Endodermal cell (in vitro differentiated cells): ENCODE data around the gene NPEPL1. TPM values are rescaled to one million over a fixed set of nuclear protein-coding genes. Genes with fewer than 3 reads are reported as not detected.

Experiments used
- DNase-seq: peaks from one replicate; pipeline ENCODE4 v3.0.0-alpha.2; 2017
- H3K27ac ChIP-seq: 2 replicates; pipeline ENCODE4 v1.5.1; 2013; ENCODE audit warnings: mild to moderate bottlenecking, low read depth, low read length, moderate library complexity
- H3K27me3 ChIP-seq: 2 replicates; pipeline ENCODE4 v1.6.1; 2013; ENCODE audit warnings: mild to moderate bottlenecking, low read length, moderate library complexity; ENCODE audit not compliant: insufficient read depth, control insufficient read depth, poor library complexity, severe bottlenecking
- H3K36me3 ChIP-seq: 2 replicates; pipeline ENCODE4 v1.7.0; 2013; ENCODE audit warnings: mild to moderate bottlenecking, low read length, moderate library complexity; ENCODE audit not compliant: control insufficient read depth, insufficient read depth
- H3K4me1 ChIP-seq: one replicate; pipeline ENCODE4 v1.7.0; 2013; ENCODE audit warnings: low read length; ENCODE audit not compliant: control insufficient read depth, insufficient read depth
- H3K4me3 ChIP-seq: 2 replicates; pipeline ENCODE4 v1.5.1; 2013; ENCODE audit warnings: mild to moderate bottlenecking, low read length, moderate library complexity
- H3K9ac ChIP-seq: 2 replicates; pipeline ENCODE4 v1.6.1; 2013; ENCODE audit warnings: mild to moderate bottlenecking, low read length, moderate library complexity; ENCODE audit not compliant: poor library complexity, severe bottlenecking; ENCODE audit errors: extremely low read depth
- H3K9me3 ChIP-seq: 2 replicates; pipeline ENCODE4 v1.6.1; 2013; ENCODE audit warnings: mild to moderate bottlenecking, low read length, moderate library complexity; ENCODE audit not compliant: control insufficient read depth
- H3K27ac Mint-ChIP-seq: 2 replicates; pipeline ENCODE4 v1.8.0; 2020; ENCODE audit warnings: mixed read lengths
- H3K27me3 Mint-ChIP-seq: 2 replicates; pipeline ENCODE4 v1.8.0; 2021; ENCODE audit warnings: mild to moderate bottlenecking, mixed read lengths; ENCODE audit not compliant: insufficient read depth
- H3K36me3 Mint-ChIP-seq: 2 replicates; pipeline ENCODE4 v1.8.0; 2020; ENCODE audit warnings: low read depth, mixed read lengths
- H3K4me1 Mint-ChIP-seq: 2 replicates; pipeline ENCODE4 v1.8.0; 2020; ENCODE audit warnings: mixed read lengths
- H3K4me3 Mint-ChIP-seq: 2 replicates; pipeline ENCODE4 v1.8.0; 2020; ENCODE audit warnings: mild to moderate bottlenecking, moderate library complexity, mixed read lengths
- H3K9me3 Mint-ChIP-seq: 2 replicates; pipeline ENCODE4 v1.8.0; 2020; ENCODE audit warnings: mild to moderate bottlenecking, mixed read lengths
- WGBS, 2 experiments: methylation state at CpG; one replicate each; pipeline versions ENCODE4 v1.1.5 to v1.1.7; 2013; ENCODE audit warnings: missing lambda C conversion rate in 2 of 2, mixed read lengths in 1 of 2; ENCODE audit not compliant: insufficient coverage in 1 of 2, insufficient read length in 1 of 2; 5-methylcytosine and 5-hydroxymethylcytosine counted together
- total RNA-seq, 2 donors: library from RNA; stranded (reverse); fragmentation: NEBNext Ultra II Directional in 1 of 2; extraction: Animal tissue kit (Norgen Biotek cat#: 25700) in 1 of 2; gene quantifications; 2 replicates in 1 of 2; 3 replicates in 1 of 2; pipeline ENCODE4 v1.2.1, GENCODE V29; 2021
- TF ChIP-seq, protein P1 (sequence below): fragments of 200-600 bp; sonication (generic); conservative IDR thresholded peaks from 2 replicates; pipeline ENCODE4 v1.5.0; 2021; ENCODE audit warnings: antibody characterized with exemption, mild to moderate bottlenecking

Gene NPEPL1
- total RNA-seq, 2 donors from 2014 or later: 52.9 to 72.8 TPM

DNA sequence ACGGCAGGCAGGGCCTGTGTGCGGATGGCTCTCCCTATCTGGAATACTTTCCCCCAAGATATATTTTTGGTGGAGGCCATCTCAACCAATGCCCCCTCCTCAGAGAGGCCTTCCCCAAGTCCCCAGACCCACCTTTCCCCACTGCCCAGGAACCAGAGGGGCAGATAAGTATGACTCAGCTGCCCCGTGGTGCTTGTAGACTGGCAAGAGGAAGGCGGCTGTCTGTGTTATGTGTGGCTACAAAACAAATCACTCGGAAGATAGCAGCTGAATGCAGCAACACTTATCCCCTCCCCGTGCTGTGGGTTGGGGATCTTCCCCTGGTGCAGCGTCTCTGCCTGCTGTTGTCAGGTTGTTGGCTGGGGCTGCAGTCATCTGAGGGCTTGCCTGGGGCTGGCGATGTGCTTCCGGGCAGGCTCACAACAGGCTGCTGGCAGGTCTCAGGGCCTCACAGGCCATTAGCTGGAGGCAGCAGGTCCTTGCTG lies 7.1 kb downstream of the NPEPL1 start:
- Histone ChIP-seq H3K4me1 (no peaks in the 10 kb centered on the region), H3K27ac (no peak overlapping the region), H3K27me3 (no peaks in the 10 kb centered on the region), H3K9ac (no peak overlapping the region), H3K36me3 (peaks cover 50% of the 10 kb centered on the region), H3K9me3 (peaks cover 4% of the 10 kb centered on the region), H3K4me3 (no peak overlapping the region)
- Mint-ChIP-seq H3K27me3 (no peaks in the 10 kb centered on the region), H3K4me3 (no peak overlapping the region), H3K9me3 (peaks cover 12% of the 10 kb centered on the region), H3K27ac (peak overlapping the region; percentile 74), H3K4me1 (peaks cover 6% of the 10 kb centered on the region), H3K36me3 (peaks cover 47% of the 10 kb centered on the region)
- DNase-seq: no peak
- 94 to 95% methylated on average over 6 to 9 of the region's 9 CpGs for WGBS, 2 experiments
- TF ChIP-seq, protein P1, sequence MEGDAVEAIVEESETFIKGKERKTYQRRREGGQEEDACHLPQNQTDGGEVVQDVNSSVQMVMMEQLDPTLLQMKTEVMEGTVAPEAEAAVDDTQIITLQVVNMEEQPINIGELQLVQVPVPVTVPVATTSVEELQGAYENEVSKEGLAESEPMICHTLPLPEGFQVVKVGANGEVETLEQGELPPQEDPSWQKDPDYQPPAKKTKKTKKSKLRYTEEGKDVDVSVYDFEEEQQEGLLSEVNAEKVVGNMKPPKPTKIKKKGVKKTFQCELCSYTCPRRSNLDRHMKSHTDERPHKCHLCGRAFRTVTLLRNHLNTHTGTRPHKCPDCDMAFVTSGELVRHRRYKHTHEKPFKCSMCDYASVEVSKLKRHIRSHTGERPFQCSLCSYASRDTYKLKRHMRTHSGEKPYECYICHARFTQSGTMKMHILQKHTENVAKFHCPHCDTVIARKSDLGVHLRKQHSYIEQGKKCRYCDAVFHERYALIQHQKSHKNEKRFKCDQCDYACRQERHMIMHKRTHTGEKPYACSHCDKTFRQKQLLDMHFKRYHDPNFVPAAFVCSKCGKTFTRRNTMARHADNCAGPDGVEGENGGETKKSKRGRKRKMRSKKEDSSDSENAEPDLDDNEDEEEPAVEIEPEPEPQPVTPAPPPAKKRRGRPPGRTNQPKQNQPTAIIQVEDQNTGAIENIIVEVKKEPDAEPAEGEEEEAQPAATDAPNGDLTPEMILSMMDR: no peak

DNA sequence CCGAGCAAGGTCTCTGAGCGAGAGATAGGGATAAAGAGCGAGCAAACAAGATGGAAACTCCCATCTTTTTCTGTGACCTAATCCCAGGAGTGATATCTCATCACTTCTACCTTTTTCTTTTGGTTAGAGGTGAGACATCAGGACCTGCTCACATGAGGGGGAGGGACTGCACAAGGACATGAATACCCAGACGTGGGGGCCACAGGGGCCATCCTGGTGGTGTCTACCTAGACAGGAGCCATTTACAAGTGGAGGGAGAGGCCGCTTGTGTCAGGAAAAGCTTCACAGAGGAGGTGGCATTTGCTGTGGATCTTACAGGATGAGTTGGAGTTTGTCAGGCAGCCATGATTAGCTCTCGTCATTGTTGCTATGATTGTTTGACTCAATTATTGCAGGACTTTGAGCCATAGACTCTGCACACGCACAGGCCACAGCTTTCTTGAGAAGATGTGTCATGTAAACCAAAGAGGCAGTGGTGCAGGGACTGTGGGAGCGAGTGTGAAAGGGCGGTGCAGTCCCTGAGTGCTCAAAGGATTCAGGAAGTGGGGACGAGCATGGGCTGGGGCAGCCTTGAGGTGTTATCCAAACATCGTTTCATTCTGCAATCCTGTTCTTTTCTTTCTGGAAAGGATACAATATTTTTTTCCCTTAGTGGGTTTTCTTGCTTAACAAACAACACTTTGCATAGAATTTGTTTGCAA lies 7.7 kb downstream of the NPEPL1 start:
- H3K9me3 Mint-ChIP-seq: peaks cover 14% of the 10 kb centered on the region
- Histone ChIP-seq H3K9ac (no peak overlapping the region), H3K4me3 (no peak overlapping the region), H3K4me1 (no peaks in the 10 kb centered on the region), H3K9me3 (peaks cover 4% of the 10 kb centered on the region), H3K36me3 (peaks cover 56% of the 10 kb centered on the region), H3K27ac (no peak overlapping the region), H3K27me3 (no peaks in the 10 kb centered on the region)
- no peak overlapping the region for H3K4me3 Mint-ChIP-seq
- H3K36me3 Mint-ChIP-seq: peaks cover 53% of the 10 kb centered on the region
- no peaks in the 10 kb centered on the region for H3K27me3 Mint-ChIP-seq
- TF ChIP-seq, protein P1: no peak
- H3K27ac Mint-ChIP-seq: peak overlapping the region; percentile 74
- peak; percentile 35 for DNase-seq
- WGBS, 2 experiments: 89 to 90% methylated on average over 9 to 11 of the region's 11 CpGs
- peaks cover 6% of the 10 kb centered on the region for H3K4me1 Mint-ChIP-seq

- peaks cover 58% of the 10 kb centered on the region for H3K36me3 Mint-ChIP-seq
- WGBS, 2 experiments: 90 to 100% methylated on average over 3 to 11 of the region's 11 CpGs
- Histone ChIP-seq H3K27ac (no peak overlapping the region), H3K9ac (no peak overlapping the region), H3K4me3 (no peak overlapping the region), H3K4me1 (no peaks in the 10 kb centered on the region), H3K36me3 (peaks cover 61% of the 10 kb centered on the region), H3K27me3 (no peaks in the 10 kb centered on the region), H3K9me3 (peaks cover 4% of the 10 kb centered on the region)
- H3K27me3 Mint-ChIP-seq: no peaks in the 10 kb centered on the region
- H3K27ac Mint-ChIP-seq: no peak overlapping the region
- DNase-seq: peak; percentile 35
- no peak overlapping the region for H3K4me3 Mint-ChIP-seq
- peaks cover 6% of the 10 kb centered on the region for H3K4me1 Mint-ChIP-seq
- H3K9me3 Mint-ChIP-seq: peaks cover 14% of the 10 kb centered on the region
- TF ChIP-seq, protein P1: no peak
Measured at GRCh38 chr20:58700823-58701222, 8.2 kb downstream of the NPEPL1 start.
